Activated CD8-positive, alpha-beta memory T cell treated with anti-CD3 and anti-CD28 coated beads, Interleukin-2, amount 50 U/mL, for 4 hours (primary cell): ENCODE data around the gene PARM1.

ENCODE experiments used
- DNase-seq: peaks from one replicate; pipeline ENCODE4 v3.0.0-alpha.2; 2020

PARM1 gene

DNA sequence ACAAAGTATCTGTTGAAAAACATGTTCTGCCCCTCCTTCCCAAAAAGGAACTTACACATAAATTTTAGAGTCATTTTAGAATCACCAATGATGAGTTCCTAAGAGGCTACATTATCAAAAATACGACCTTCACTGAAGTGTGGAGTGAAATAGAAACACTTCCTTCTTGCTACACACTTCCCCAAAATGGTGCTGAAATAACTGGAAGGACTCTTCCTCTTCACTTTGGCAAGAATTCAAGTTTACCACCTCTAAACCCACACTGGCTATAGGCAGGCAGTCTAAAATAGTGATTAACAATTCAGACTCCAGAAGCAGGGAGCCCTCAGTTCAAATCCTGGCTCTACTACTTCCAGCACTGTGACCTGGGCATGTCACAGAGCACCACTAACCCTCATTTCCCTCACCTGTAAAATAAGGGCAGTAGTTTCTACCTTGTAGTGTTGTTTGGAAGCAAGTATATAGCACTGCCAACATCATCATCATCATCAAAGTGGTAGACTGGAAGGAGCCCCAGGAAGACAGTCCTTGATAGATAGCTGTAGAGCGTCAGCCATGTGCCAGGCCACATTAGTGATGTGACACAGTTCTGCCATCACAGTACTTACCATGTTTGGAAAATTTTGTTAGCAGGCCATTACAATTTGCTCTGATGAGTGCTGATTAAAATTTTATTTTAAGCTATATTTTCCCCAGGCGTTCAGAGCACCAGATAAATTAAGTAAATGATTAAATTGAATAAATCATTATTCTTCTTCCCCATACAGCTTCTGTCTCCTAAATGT, 103.3 kb downstream of the PARM1 start:
- DNase-seq = no peak

DNA sequence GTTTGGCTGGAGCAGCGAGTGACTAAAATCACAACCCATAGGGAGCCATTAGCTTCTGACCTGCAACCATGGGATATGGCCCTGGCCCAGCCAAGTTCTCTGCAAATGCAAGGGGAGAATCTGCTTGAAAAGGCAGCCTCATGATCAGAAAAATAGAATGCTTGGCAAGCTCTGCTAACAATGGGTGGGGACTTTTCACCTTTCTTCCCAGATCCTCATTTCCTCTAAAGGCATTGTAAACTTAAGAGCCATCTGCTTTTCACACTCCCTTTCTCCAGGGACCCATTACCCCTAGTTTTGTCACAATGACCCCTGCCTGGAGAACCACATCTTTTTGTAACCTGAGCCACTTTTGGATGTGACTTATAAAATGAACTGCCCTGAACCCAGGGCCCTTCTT, 104.3 kb downstream of the PARM1 start:
- DNase-seq = no peak

DNA sequence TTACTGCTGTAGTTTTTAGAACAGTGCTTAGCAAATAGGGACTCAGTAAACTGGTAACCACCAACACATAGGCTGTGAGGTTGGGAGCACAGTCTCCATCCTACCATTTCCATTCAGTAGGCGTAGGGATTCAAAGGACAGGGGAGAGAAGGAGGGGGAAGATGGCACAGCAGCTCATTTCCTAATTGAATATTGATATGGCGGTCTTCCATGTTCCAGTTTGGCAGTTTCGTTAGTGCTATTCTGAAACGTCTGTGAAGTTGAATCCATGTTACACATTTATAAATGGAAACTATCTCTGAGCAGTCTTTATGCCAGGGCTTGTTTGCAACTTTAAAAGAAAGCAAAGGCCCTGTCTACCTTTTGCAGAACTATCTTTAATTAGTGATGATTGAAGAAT, 105.5 kb downstream of the PARM1 start:
- DNase-seq = no peak

DNA sequence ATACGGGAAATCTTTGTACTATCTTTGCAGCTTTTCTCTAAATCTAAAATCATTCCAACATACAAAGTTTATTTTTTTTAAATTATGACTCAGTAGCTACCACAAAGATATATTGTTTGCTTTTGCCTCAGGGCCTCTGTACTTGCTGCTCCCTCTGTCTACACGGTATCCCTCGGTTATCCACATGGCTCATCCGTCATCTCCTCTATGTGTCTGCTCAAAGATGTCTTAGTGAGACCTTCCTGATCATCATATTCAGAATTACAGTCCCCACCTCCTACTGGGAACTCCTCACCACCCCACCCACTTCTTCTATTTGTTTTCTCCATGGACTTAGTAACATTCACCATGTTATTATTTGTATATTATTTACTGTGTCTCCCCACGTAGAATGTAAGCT, 107.8 kb downstream of the PARM1 start:
- no peak for DNase-seq

DNA sequence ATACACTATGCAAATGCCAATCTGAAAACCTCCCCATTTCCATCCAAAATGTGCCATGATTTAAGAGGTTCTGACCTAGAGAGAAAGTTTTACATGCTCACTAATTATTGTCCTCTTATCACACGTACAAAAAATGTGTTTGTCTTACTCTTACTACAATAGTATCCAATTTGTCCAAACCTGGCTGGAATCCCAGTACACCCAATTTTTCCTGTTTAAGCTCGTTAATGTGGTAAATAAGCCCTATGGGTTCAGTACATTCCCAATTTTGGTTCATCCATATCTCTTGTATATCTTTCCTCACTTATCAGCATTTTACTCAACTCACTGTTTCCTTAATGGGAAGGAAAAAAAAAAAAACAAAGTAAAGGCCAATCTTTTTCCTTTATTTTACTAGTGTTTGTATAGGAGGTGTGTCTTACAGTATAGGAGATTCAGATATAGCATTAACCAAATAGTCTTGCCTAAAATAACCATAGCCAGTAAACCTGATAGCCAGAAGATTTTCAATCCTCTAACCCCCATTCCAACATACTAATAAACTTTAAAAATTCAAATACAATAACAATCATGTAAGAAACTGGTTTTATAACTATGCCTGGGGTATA, 109.8 kb downstream of the PARM1 start:
- no peak for DNase-seq

DNA sequence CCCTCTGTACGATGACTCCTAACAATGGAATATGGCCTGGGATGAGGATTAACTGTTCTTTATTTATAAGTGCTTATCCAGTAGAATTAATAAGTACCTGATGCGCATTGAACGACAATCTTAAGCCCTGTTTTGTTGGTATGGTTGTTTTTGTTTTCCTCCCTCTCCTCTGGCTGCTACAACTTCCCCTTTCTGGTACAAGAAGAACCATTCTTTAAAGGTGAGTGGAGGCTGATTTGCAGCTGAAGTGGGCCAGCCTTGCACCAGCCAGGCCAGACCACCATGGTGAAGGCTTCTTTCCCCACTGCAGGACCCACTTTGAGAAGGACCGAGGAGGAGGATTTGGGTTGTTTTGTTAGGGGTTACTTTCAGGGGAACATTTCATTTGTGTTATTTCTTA, 113.3 kb downstream of the PARM1 start:
- DNase-seq = no peak

DNA sequence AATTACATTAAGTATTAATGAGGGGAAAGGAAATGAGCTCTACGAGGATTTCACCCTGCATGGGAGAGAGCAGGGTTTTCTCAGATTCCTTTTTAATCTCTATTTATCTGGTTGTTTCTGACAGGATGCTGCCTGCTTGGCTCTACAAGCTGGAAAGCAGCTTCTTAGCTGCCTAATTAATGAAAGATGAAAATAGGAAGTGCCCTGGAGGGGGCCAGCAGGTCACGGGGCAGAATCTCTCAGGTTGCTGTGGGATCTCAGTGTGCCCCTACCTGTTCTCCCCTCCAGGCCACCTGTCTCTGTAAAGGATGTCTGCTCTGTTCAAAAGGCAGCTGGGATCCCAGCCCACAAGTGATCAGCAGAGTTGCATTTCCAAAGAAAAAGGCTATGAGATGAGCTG, 113.7 kb downstream of the PARM1 start:
- no peak for DNase-seq

DNA sequence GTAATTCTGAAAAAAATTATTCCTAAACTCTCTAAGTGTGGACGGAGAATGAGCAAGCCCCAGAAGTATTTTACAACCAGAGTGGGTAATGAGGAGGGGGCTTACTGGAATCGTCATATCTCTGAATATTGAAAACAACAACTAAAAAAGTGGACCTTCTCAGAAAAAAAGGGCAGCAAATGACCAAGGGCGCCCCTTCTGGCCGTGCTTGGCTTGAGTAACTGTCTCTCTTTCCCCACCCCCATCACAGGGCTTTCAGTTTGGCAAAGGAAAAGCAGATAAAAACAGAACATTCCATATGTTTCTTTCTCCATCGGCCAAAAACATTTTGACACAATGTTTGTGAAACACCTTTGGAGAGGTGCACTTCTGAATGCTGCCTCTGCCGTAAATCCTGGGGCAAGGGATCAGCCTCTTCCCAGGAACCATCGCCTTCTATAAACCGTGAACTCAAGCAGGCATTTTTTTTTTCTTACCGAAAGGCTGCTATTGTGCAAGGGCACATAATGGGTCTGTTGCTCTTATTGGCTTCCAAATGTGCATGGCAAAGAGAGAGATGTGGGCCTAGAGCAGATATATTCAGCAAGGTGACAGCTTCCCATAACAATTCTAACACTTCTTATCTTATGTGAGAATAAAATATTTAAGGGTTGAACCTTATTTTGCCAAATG, 115.4 kb downstream of the PARM1 start:
- DNase-seq = no peak

DNA sequence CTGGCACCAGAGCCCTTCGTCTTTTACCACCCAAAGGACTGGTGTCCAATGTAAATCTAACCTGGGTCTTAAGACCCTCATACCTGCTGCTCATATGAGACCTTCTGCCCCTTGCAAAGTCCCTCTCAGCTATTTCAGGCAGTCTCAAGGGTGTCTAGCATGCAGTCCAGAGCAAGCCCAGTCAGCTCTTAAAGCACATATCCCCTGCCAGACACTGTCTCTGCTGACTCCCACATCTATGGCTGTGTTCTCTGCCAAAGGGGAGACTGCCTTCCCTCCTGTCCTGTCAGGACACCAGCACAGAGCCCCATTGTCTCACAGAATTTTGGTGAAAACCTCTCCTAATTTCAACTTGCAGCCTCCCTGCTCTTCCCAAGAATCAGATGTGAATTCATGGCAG, 118.5 kb downstream of the PARM1 start:
- DNase-seq = no peak

DNA sequence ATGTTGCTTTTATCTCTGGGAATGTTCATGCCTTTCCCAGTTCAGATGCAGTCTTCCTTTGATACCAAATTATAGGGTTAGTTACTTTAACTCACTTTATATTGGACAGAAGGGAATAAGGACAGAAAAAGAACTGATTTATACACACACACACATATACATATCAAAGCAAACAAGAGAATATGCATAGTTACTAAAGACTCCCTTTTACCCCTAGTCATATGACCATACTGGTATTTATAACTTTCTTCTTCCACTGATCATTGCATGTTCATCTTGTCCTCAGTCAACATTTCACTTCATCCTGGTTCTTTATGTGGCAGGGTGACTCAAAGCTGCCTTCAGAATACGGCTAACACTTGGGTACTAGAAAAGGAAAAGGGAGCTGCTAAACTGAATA, 120.4 kb downstream of the PARM1 start:
- no peak for DNase-seq

DNA sequence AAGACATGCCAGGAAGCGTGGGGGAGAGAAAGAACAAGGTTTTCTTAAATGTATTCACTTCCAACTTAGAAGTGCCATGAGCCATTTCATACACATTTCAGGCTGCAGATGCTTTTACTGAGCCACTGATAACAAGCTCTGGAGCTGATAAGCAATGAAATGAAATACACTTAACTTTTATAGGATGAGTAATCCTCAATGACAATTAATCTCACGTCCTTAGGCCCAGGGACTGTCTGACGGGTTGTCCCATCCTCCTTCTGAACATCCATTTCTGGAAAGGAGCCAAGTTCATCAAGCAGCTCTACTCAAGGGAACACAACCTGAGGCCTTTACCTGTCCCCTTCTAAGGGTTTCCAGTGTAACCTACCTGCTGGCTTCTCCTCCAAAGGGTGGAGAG, 121.2 kb downstream of the PARM1 start:
- DNase-seq = no peak

DNA sequence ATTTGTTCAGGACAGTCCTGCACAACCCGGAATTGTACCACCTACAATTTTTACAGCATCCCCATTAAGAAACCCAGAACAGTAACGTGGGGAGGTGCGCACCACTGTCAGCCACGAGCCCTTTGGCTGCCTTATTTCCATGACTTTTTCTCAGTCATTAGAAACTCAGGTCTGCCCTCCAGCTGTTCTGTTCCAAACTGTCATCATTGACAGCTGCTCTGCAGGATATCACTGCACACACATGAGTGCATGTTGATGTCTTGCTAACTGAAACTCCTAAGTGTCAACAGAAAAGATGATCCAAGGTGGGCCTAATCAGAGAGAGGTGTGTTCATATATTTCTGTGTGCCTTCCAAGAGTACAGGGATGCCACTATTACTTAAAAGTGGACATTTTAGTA, 123.4 kb downstream of the PARM1 start:
- DNase-seq = no peak

DNA sequence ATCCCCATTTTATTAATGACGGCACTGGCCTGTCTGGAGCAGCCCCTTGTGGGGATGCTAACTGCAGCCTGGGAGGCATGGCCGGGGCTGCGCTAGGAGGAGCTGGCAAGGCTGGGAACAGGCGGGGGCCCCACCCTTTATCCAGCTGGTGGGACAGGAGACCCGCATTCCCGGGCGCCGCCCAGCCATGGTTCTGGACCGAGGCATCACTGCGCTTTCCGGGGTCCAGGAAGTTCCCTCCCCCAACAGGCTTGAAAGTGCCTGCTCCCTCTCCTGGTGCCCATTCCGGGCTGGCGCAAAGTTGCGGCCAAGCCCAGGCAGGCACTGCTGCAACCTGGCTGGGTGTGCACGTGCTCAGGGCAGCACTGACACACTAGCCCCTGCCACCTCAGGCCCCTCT, 124.5 kb downstream of the PARM1 start:
- no peak for DNase-seq

DNA sequence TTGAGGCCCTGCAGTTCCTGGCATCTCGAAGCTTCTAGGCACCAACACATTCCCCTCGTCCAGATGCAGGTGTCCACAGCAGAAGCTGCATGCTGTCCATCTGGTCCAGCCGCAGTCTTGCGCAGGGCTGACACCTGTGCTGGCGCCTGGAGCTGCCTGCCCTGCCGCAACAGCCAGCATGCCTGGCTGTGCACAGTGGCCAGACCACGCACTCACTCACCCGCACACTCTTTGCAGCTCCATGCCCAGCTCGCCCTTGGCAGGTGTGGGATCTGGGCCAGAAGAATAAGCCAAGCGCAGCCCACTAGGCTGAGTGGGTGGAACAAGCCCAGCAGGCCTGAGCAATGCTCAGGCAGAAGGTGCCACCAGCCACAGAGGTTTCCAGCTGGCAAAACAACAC, 125.6 kb downstream of the PARM1 start:
- DNase-seq = no peak

DNA sequence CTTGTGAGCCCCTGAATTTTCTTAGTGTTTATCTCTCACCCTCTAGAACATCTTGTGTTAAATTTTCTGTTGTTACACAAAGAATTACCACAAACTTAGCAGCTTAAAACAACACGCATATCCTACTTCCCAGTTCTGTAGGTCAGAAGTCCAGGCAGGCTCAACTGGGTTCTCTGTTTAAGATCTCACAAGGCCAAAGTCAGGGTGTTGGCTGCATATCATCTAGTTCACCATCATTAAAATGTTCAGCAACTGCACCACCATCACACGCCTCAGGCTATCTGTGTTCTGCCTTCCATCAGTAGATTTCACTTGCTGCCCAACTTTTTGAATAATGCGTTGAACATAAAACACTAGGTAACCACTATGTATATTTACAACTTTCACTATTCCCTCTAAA, 130.5 kb downstream of the PARM1 start:
- no peak for DNase-seq

DNA sequence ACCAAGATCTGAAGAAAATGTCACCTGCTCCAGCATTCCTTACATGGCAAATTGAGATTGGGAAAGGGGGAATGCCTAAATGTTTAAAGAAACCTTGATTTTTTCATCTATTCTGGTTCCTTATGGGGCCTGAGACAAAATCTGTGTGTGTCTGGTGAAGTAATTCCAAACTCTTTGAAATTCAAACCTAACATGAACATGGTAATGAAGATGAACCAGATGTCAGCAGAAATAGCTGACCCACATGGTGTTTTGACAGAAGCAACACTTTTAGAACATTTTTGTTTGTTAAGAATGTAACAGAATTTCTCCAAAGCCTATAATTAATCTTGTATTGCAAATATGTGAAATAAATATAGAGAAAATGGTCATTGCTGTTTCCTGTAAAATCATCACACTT, 133.0 kb downstream of the PARM1 start:
- no peak for DNase-seq

DNA sequence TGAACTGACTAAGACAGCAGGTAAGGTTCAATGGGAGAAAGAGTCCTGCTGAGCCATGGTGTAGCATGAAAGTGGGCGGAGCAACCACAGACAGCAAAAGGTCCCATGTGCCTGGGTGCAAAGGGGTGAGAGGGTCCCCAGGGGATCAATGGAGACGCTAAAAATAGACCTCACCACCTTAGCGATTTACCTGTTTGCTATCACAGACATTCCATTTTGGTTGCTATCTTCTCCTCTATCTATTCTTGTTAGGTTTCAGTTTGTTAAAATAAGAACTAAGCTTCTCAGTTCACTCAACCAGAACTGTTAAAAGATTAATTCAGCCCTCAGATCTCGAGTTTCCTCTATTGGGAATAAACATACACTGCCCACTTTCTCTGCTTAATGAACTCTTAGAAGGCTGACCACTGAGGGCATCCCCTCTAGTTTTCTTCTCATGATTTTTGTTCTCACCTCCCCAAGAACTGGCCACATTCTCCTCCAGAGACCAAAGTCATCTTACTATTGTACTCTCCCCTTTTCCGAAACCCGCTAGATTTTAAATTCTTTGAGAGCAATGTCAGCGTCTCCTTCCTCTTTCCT, 136.7 kb downstream of the PARM1 start:
- no peak for DNase-seq

DNA sequence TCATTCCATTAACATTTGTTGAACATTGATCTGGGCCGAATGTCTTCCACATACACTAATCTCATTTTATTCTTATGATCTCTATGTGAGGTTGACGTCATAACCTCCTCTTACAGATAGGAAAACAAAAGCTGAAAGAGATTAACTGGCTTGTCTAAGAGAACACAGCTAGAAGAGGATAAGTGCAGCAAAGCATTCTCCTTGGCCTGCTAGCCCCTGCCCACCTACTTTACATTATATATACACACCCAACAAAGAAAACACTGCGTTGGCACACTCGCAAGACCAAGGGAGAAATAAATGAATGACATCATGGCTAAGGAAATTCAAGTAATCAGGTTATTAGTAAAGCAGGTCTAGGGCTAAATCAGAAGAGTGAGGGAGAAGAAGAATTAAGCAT, 138.4 kb downstream of the PARM1 start:
- no peak for DNase-seq

DNA sequence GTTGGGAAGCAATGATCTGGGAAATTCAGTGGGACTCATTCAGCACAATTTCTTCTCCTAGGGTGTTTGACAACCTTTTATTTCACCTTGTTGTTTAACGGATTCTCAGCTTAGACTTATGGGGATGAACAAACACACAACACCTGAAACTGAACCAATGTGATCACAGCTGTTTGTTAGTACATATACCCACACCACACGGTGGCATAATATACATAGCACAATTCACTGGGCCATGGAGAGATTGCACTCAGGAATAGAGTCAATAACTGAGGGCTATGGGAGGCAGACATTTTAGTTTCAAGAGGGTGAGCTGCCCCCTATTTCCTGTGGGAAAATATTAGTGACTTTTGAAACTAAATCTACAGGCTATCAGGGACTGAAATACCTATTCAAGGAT, 148.0 kb downstream of the PARM1 start:
- DNase-seq = no peak

DNA sequence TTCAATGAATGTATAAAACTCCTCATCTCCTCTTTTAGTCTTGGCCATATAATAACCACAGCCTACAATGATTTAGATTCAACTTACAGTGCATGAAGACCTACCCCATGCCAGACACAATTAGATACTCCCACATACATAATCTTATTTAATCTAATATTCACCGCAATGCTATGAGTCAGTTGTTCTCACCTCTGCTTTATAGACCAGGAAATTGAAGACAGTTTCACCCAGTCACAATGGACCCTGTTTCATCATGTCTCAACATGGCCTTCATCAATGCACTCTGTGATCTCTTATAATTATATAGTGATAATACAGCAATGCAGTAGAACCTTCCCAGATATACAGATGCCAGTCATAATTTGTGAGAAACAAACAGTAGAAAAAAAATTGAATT, 148.6 kb downstream of the PARM1 start:
- DNase-seq = no peak

DNA sequence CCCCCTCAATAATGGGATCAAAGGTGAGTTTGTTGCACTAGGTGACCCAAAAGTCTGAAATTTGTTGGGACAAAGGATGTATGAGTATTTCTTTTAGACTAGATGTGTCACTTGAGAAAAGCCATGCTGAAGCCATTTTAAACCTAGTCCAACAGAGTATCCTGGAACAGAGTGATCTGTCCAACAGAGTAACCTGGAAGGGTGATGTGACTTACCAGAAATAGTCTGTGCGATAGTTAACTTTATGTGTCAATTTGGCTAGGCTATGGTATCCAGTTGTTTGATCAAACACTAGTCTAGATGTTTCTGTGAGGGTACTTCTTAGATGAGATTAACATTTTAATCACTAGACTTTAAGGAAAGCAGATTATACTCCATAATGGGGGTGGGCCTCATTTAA, 154.5 kb downstream of the PARM1 start:
- DNase-seq = no peak

DNA sequence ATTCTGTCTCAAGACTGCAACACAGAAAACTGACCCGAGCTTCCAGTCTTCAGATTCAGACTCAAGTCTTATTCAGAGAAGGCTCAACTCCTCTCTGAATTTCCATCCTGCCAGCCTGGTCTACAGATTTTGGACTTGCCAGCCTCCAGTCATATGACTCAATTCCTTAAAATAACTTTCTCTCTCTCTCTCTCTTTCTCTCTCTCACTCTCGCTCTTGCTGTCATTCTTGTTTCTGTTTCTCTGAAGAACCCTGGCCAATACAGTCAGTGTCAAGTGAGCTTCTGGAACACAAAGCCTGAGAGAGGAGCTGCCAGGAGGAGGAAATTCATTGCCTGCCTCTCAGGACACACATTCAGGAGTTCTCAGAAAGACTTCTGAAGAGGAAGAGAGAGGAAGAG, 154.9 kb downstream of the PARM1 start:
- no peak for DNase-seq

DNA sequence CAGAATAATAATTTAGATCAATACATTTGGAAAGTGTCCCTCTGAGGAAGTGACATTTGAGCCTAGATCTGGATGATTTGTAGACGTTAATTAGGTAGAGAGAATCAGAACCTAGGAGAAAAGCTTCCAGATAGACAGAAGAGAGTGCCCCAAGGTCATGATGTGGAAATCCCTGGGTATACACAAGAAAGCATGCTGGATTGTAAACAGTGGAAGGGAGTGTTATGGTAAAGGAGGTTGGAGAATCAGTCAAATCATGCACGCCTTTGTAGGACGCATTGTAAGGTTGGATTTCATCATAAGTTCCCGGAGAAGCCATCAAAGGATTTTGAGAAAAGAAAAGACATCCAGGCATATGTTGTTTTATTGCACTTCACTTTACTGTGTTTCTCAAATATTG, 156.3 kb downstream of the PARM1 start:
- DNase-seq = no peak

DNA sequence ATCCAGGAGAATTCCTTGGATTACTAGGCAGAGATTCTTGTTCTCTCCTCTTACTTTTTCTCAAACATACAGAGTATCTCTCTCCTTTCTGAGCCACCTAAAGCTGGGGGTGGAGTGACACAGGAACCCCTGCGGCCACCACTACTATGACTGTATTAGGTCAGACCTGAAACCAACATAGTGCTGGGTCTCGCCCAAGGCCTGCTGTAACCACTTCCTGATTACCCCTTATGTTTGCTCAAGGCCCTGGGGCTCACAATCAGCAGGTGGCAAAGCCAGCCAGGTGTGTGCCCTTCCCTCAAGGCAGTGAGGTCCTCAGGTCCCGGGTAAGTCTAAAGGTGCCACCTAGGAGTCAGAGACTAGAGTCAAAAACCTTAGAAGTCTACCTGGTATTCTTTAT, 166.4 kb downstream of the PARM1 start:
- no peak for DNase-seq
